ENCODE data around the gene RSPH6A. TPM values are rescaled to one million over a fixed set of nuclear protein-coding genes. Genes with fewer than 3 reads are reported as not detected.
A peak's percentile ranks its signal among the peaks of the same experiment; 100 is the strongest.

Gene RSPH6A
- polyA plus RNA-seq, 4 donors: 0.01 to 0.07 TPM; not detected in 2

- DNase-seq: peak in 1 of 2 donors; percentile 14
- H3K27me3 ChIP-seq (ENCODE audit: control insufficient read depth in 3 of 3, insufficient read depth in 3 of 3, low read length in 3 of 3): no peaks in the 10 kb centered on the region
- no peak for FAIRE-seq
- peaks cover 2 to 62% (median 6%) of the 10 kb centered on the region in 3 donors for H3K36me3 ChIP-seq (ENCODE audit: control insufficient read depth in 3 of 3, insufficient read depth in 2 of 3, low read depth in 1 of 3, low read length in 3 of 3)
- 40 to 45% (median 43%) methylated on average over 17 to 18 of the region's 18 CpGs for WGBS, 3 donors
- H3K4me3 ChIP-seq (ENCODE audit: low read depth in 1 of 3, low read length in 3 of 3): peak within 1 kb of the TSS in 1 of 3 donors; percentile 39
- peak within 1 kb of the TSS in 2 of 3 donors; percentile 51 to 70 for H3K27ac ChIP-seq (ENCODE audit: low read depth in 1 of 3, low read length in 2 of 3)
- no peaks in the 10 kb centered on the region for H3K9me3 ChIP-seq (ENCODE audit: control insufficient read depth in 2 of 2, insufficient read depth in 1 of 2, low read depth in 1 of 2, low read length in 1 of 2)
- H3K4me1 ChIP-seq (ENCODE audit: control insufficient read depth in 3 of 3, insufficient read depth in 2 of 3, low read depth in 1 of 3, low read length in 2 of 3): peaks cover 0 to 28% (median 5%) of the 10 kb centered on the region in 3 donors
Observed at GRCh38 chr19:45782162-45782691, 32.9 kb downstream of the RSPH6A start, which contains the start of gene DMPK. DMPK (minus strand) TSS chr19:45782490; CDS start chr19:45782352, 138 bp downstream.

DNA sequence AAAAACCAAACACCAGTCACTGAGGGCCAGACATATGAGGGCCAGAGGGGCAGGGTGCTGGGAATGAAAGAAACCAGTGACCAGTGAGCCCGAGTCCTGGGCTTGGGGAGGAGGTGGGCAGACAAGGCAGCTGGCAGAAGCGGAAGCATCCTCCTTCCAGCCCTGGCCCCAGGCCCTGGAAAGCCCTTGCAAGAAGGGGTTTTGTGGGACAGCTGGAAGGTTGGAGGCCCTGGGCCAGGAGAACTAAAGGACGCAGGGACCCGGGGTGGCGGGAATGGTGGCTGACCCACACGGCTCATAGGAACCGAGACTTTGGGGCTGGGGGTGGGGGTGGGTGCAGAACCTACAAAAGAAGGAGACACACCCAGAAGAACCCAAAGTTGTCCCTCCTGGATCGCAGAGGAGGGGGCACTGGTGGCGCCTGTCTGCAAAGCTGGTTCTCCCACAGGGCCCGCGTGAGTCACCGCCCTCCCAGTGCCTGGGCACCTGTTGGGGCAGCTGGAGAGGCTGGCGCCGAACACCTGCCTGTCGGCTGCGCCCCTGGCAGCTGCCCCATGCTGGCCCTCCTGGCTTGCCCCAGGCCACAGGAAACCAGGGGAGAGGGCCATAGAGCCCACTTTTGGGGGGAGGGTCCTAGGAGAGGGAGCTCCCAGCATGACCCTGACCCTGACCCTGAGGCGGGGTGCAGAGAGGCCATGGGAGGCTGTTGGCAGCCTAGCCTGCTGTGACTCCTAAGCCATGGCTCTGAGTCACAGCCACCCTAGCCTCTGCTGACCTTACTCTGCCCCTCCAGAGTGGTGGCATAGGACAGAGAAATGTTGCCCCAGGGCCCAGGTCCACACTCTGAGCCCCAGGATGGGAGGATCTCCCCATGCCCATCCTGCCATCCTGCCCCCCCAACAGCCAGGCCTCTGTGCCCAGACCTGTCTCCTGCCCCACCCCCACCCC lies 33.6 kb downstream of the RSPH6A start:
- H3K4me3 ChIP-seq (ENCODE audit: low read depth in 1 of 3, low read length in 3 of 3): peak overlapping the region in 1 of 3 donors; percentile 39
- peak overlapping the region in 1 of 3 donors; percentile 42 for H3K27ac ChIP-seq (ENCODE audit: low read depth in 1 of 3, low read length in 2 of 3)
- peak; percentile 9 to 41 for DNase-seq
- H3K9me3 ChIP-seq (ENCODE audit: control insufficient read depth in 2 of 2, insufficient read depth in 1 of 2, low read depth in 1 of 2, low read length in 1 of 2): no peaks in the 10 kb centered on the region
- no peaks in the 10 kb centered on the region for H3K27me3 ChIP-seq (ENCODE audit: control insufficient read depth in 3 of 3, insufficient read depth in 3 of 3, low read length in 3 of 3)
- no peak for FAIRE-seq
- 17 to 45% (median 31%) methylated on average over 17 of the region's 17 CpGs for WGBS, 3 donors
- peaks cover 0 to 62% (median 3%) of the 10 kb centered on the region in 3 donors for H3K36me3 ChIP-seq (ENCODE audit: control insufficient read depth in 3 of 3, insufficient read depth in 2 of 3, low read depth in 1 of 3, low read length in 3 of 3)
- peaks cover 0 to 28% (median 5%) of the 10 kb centered on the region in 3 donors for H3K4me1 ChIP-seq (ENCODE audit: control insufficient read depth in 3 of 3, insufficient read depth in 2 of 3, low read depth in 1 of 3, low read length in 2 of 3)

DNA sequence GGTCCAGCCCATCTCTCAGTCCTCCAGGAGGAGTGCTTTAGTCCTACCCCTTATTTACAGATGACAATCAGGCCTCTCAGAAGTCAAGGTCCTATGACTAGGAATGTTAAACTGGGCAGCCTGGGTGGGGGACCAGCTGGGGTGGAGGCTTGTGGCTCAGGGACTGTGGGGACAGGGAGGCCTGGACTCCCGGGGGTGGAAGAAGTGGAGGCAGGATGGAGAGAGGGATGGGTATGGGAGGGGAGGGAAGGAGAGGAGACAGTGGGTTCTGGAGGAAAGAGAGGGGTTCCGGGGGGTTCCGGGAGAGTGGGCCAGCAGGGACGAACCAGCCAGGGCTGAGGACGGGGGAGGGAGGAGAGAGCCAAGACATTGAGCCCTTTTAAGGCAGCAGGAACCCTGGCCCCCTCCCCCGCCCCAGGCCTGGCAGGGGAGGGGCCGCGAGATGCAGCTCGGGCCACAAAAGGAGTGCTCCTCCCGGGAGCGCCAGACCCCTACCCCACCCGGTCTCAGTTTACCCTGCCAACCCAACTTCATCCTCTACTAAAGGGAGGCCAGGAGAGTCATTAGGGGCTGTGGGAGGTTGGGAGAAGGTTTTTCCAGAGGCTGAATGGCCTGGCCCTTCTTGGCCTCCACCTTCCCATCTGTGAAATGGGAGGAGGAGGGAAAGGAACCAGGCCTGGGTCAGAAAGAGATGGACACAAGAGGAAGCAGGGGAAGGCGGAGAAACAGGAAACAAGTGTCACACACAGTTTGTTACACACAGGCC lies 34.5 kb downstream of the RSPH6A start:
- H3K27ac ChIP-seq (ENCODE audit: low read depth in 1 of 3, low read length in 2 of 3): no peak overlapping the region
- peaks cover 0 to 57% (median 0%) of the 10 kb centered on the region in 3 donors for H3K36me3 ChIP-seq (ENCODE audit: control insufficient read depth in 3 of 3, insufficient read depth in 2 of 3, low read depth in 1 of 3, low read length in 3 of 3)
- FAIRE-seq (no peak), DNase-seq (no peak)
- no peaks in the 10 kb centered on the region for H3K9me3 ChIP-seq (ENCODE audit: control insufficient read depth in 2 of 2, insufficient read depth in 1 of 2, low read depth in 1 of 2, low read length in 1 of 2)
- H3K27me3 ChIP-seq (ENCODE audit: control insufficient read depth in 3 of 3, insufficient read depth in 3 of 3, low read length in 3 of 3): no peaks in the 10 kb centered on the region
- 35 to 39% (median 37%) methylated on average over 8 to 13 of the region's 13 CpGs for WGBS, 3 donors
- peak overlapping the region in 1 of 3 donors; percentile 23 for H3K4me3 ChIP-seq (ENCODE audit: low read depth in 1 of 3, low read length in 3 of 3)
- peaks cover 0 to 28% (median 5%) of the 10 kb centered on the region in 3 donors for H3K4me1 ChIP-seq (ENCODE audit: control insufficient read depth in 3 of 3, insufficient read depth in 2 of 3, low read depth in 1 of 3, low read length in 2 of 3)

GRCh38 chr19:45780146-45780447 lies 35.0 kb downstream of the RSPH6A start:
- WGBS, 3 donors: 15 to 31% (median 26%) methylated on average over 4 of the region's 4 CpGs
- H3K4me3 ChIP-seq (ENCODE audit: low read depth in 1 of 3, low read length in 3 of 3): peak overlapping the region in 1 of 3 donors; percentile 10
- H3K27ac ChIP-seq (ENCODE audit: low read depth in 1 of 3, low read length in 2 of 3): no peak overlapping the region
- no peaks in the 10 kb centered on the region for H3K9me3 ChIP-seq (ENCODE audit: control insufficient read depth in 2 of 2, insufficient read depth in 1 of 2, low read depth in 1 of 2, low read length in 1 of 2)
- H3K36me3 ChIP-seq (ENCODE audit: control insufficient read depth in 3 of 3, insufficient read depth in 2 of 3, low read depth in 1 of 3, low read length in 3 of 3): peaks cover 0 to 52% (median 0%) of the 10 kb centered on the region in 3 donors
- peaks cover 0 to 28% (median 5%) of the 10 kb centered on the region in 3 donors for H3K4me1 ChIP-seq (ENCODE audit: control insufficient read depth in 3 of 3, insufficient read depth in 2 of 3, low read depth in 1 of 3, low read length in 2 of 3)
- FAIRE-seq (no peak), DNase-seq (peak in 1 of 2 donors; percentile 26)
- H3K27me3 ChIP-seq (ENCODE audit: control insufficient read depth in 3 of 3, insufficient read depth in 3 of 3, low read length in 3 of 3): no peaks in the 10 kb centered on the region

- 2 to 11% (median 6%) methylated on average over 46 to 48 of the region's 48 CpGs for WGBS, 3 donors
- peak overlapping the region in 1 of 3 donors; percentile 46 for H3K27ac ChIP-seq (ENCODE audit: low read depth in 1 of 3, low read length in 2 of 3)
- H3K4me1 ChIP-seq (ENCODE audit: control insufficient read depth in 3 of 3, insufficient read depth in 2 of 3, low read depth in 1 of 3, low read length in 2 of 3): peaks cover 0 to 33% (median 5%) of the 10 kb centered on the region in 3 donors
- peak overlapping the region in 2 of 3 donors; percentile 27 to 34 for H3K4me3 ChIP-seq (ENCODE audit: low read depth in 1 of 3, low read length in 3 of 3)
- H3K27me3 ChIP-seq (ENCODE audit: control insufficient read depth in 3 of 3, insufficient read depth in 3 of 3, low read length in 3 of 3): no peaks in the 10 kb centered on the region
- H3K9me3 ChIP-seq (ENCODE audit: control insufficient read depth in 2 of 2, insufficient read depth in 1 of 2, low read depth in 1 of 2, low read length in 1 of 2): no peaks in the 10 kb centered on the region
- FAIRE-seq (no peak), DNase-seq (peak; percentile 92 to 94)
- H3K36me3 ChIP-seq (ENCODE audit: control insufficient read depth in 3 of 3, insufficient read depth in 2 of 3, low read depth in 1 of 3, low read length in 3 of 3): peaks cover 0 to 50% (median 0%) of the 10 kb centered on the region in 3 donors
Observed at GRCh38 chr19:45779231-45780145, 35.6 kb downstream of the RSPH6A start.

GRCh38 chr19:45778010-45778661 lies 37.0 kb downstream of the RSPH6A start:
- peaks cover 0 to 41% (median 6%) of the 10 kb centered on the region in 3 donors for H3K4me1 ChIP-seq (ENCODE audit: control insufficient read depth in 3 of 3, insufficient read depth in 2 of 3, low read depth in 1 of 3, low read length in 2 of 3)
- FAIRE-seq (no peak), DNase-seq (no peak)
- peaks cover 0 to 44% (median 0%) of the 10 kb centered on the region in 3 donors for H3K36me3 ChIP-seq (ENCODE audit: control insufficient read depth in 3 of 3, insufficient read depth in 2 of 3, low read depth in 1 of 3, low read length in 3 of 3)
- no peaks in the 10 kb centered on the region for H3K9me3 ChIP-seq (ENCODE audit: control insufficient read depth in 2 of 2, insufficient read depth in 1 of 2, low read depth in 1 of 2, low read length in 1 of 2)
- H3K27ac ChIP-seq (ENCODE audit: low read depth in 1 of 3, low read length in 2 of 3): no peak overlapping the region
- 89 to 94% (median 90%) methylated on average over 27 to 28 of the region's 28 CpGs for WGBS, 3 donors
- no peak overlapping the region for H3K4me3 ChIP-seq (ENCODE audit: low read depth in 1 of 3, low read length in 3 of 3)
- no peaks in the 10 kb centered on the region for H3K27me3 ChIP-seq (ENCODE audit: control insufficient read depth in 3 of 3, insufficient read depth in 3 of 3, low read length in 3 of 3)

DNA sequence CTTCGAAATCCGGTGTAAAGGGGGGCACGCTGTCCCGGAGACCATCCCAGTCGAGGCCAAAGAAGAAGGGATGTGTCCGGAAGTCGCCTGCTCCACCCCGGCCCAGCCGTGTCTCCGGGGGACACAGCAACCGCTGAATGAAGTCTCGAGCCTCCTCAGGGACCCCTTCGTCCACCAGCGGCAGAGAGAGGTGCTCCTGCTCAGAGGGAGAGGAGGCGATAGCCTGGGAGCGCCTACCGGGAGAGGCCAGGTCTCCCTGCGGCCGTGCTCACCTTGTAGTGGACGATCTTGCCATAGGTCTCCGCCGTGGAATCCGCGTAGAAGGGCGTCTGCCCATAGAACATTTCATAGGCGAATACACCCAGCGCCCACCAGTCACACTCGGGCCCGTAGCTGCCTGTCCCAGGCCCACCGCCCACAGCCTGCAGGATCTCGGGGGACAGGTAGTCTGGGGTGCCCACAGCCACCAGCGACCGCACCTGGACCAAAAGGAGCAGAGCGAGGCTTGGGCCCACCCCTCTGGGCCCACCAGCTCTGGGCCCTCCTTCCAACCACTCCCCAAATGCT lies 37.6 kb downstream of the RSPH6A start:
- FAIRE-seq (no peak), DNase-seq (no peak)
- Histone ChIP-seq H3K36me3 (ENCODE audit: control insufficient read depth in 3 of 3, insufficient read depth in 2 of 3, low read depth in 1 of 3, low read length in 3 of 3) (peaks cover 0 to 48% (median 0%) of the 10 kb centered on the region in 3 donors), H3K27ac (ENCODE audit: low read depth in 1 of 3, low read length in 2 of 3) (no peak overlapping the region), H3K4me3 (ENCODE audit: low read depth in 1 of 3, low read length in 3 of 3) (no peak overlapping the region), H3K27me3 (ENCODE audit: control insufficient read depth in 3 of 3, insufficient read depth in 3 of 3, low read length in 3 of 3) (no peaks in the 10 kb centered on the region), H3K4me1 (ENCODE audit: control insufficient read depth in 3 of 3, insufficient read depth in 2 of 3, low read depth in 1 of 3, low read length in 2 of 3) (peaks cover 6 to 48% (median 8%) of the 10 kb centered on the region in 3 donors), H3K9me3 (ENCODE audit: control insufficient read depth in 2 of 2, insufficient read depth in 1 of 2, low read depth in 1 of 2, low read length in 1 of 2) (no peaks in the 10 kb centered on the region)
- 94 to 97% (median 95%) methylated on average over 33 to 34 of the region's 34 CpGs for WGBS, 3 donors
